ENCODE data around the gene ADGRB3. TPM values are rescaled to one million over a fixed set of nuclear protein-coding genes. Genes with fewer than 3 reads are reported as not detected.

Gene ADGRB3
- polyA plus RNA-seq, 3 donors, result 0.04 to 0.23 (median 0.05) TPM

DNA sequence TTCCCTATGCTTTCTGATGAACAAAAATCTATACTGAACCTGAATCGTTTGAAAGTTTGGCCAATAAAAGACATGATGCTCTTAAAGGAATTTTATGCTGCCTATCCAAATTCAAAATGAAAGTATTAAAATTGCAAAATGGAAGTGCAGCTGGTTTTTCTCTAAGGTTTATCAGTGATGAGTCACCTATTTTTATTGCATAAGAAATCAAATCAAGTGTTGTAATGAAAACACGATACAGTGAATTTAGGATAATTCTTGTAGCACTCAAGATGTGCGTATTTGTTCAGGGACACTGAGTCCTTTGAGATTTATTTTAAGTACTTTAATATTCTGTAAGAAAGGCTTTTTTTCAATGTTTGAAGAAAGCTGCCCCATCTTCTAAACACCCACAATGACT, 409.5 kb downstream of the ADGRB3 start:
- Histone ChIP-seq H3K4me3 (replicated peaks in 1 of 3; ENCODE audit: low read depth in 2 of 3, low read length in 3 of 3) (no peak overlapping the region), H3K9me3 (replicated peaks in 1 of 2; ENCODE audit: control insufficient read depth in 1 of 2, insufficient read depth in 1 of 2, low read length in 2 of 2) (no peaks in the 10 kb centered on the region), H2AFZ (ENCODE audit: insufficient read depth, low read depth, low read length, poor library complexity, severe bottlenecking) (no peak overlapping the region), H4K20me1 (ENCODE audit: insufficient read depth, low read length) (no peaks in the 10 kb centered on the region), H3K79me2 (ENCODE audit: insufficient read depth, low read length) (no peaks in the 10 kb centered on the region), H3K27ac (ENCODE audit: low read depth in 1 of 2, low read length in 2 of 2) (no peak overlapping the region), H3K4me2 (replicated peaks; ENCODE audit: extremely low read depth, low read length, poor library complexity, severe bottlenecking) (no peak overlapping the region), H3K9ac (ENCODE audit: insufficient read depth, low read length, poor library complexity, severe bottlenecking) (no peak overlapping the region), H3K36me3 (replicated peaks in 1 of 2; ENCODE audit: control insufficient read depth in 1 of 2, insufficient read depth in 2 of 2, low read length in 2 of 2) (no peaks in the 10 kb centered on the region), H3K4me1 (ENCODE audit: control insufficient read depth in 1 of 2, insufficient read depth in 2 of 2, low read length in 2 of 2) (no peaks in the 10 kb centered on the region), H3K27me3 (ENCODE audit: control insufficient read depth in 2 of 2, insufficient read depth in 2 of 2, low read length in 2 of 2) (no peaks in the 10 kb centered on the region)
- TF ChIP-seq, protein P1, sequence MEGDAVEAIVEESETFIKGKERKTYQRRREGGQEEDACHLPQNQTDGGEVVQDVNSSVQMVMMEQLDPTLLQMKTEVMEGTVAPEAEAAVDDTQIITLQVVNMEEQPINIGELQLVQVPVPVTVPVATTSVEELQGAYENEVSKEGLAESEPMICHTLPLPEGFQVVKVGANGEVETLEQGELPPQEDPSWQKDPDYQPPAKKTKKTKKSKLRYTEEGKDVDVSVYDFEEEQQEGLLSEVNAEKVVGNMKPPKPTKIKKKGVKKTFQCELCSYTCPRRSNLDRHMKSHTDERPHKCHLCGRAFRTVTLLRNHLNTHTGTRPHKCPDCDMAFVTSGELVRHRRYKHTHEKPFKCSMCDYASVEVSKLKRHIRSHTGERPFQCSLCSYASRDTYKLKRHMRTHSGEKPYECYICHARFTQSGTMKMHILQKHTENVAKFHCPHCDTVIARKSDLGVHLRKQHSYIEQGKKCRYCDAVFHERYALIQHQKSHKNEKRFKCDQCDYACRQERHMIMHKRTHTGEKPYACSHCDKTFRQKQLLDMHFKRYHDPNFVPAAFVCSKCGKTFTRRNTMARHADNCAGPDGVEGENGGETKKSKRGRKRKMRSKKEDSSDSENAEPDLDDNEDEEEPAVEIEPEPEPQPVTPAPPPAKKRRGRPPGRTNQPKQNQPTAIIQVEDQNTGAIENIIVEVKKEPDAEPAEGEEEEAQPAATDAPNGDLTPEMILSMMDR (IDR thresholded peaks at IDR 0.05), result no peak
- Mint-ChIP-seq H3K36me3 (no peaks in the 10 kb centered on the region), H3K4me1 (no peaks in the 10 kb centered on the region), H3K9me3 (peaks cover 0 to 3% (median 0%) of the 10 kb centered on the region in 7 donors), H3K4me3 (no peak overlapping the region), H3K27ac (no peak overlapping the region), H3K27me3 (ENCODE audit: low read depth in 3 of 3) (peaks cover 0 to 1% (median 0%) of the 10 kb centered on the region in 3 donors)
- intact Hi-C loops (cut with micrococcal nuclease), result no loop called here
- no peak for DNase-seq
- WGBS (ENCODE audit: insufficient coverage), result no CpG with 5 or more reads among the region's 3 CpGs

DNA sequence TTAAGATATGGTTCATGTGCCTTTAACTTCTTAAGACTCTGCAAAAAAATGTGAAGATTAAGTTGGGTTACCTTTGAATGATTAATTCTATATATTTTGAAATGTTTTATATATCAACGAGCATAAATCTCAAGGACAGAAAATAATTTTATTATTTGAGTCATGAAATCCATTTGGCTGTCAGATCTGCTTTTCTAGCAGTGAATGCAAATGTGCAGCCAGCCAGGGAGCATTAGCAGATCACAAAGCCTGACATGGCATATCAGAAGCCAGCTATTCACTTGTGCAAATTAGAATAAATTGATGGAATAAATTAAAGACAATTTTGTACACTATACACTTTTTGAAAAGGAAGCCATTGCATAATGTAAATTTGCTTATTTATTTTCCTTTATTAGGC, 424.3 kb downstream of the ADGRB3 start:
- Histone ChIP-seq H3K4me3 (replicated peaks in 1 of 3; ENCODE audit: low read depth in 2 of 3, low read length in 3 of 3) (no peak overlapping the region), H3K9ac (ENCODE audit: insufficient read depth, low read length, poor library complexity, severe bottlenecking) (no peak overlapping the region), H4K20me1 (ENCODE audit: insufficient read depth, low read length) (no peaks in the 10 kb centered on the region), H3K27ac (ENCODE audit: low read depth in 1 of 2, low read length in 2 of 2) (no peak overlapping the region), H3K4me1 (ENCODE audit: control insufficient read depth in 1 of 2, insufficient read depth in 2 of 2, low read length in 2 of 2) (no peaks in the 10 kb centered on the region), H2AFZ (ENCODE audit: insufficient read depth, low read depth, low read length, poor library complexity, severe bottlenecking) (no peak overlapping the region), H3K36me3 (replicated peaks in 1 of 2; ENCODE audit: control insufficient read depth in 1 of 2, insufficient read depth in 2 of 2, low read length in 2 of 2) (no peaks in the 10 kb centered on the region), H3K79me2 (ENCODE audit: insufficient read depth, low read length) (no peaks in the 10 kb centered on the region), H3K27me3 (ENCODE audit: control insufficient read depth in 2 of 2, insufficient read depth in 2 of 2, low read length in 2 of 2) (no peaks in the 10 kb centered on the region), H3K4me2 (replicated peaks; ENCODE audit: extremely low read depth, low read length, poor library complexity, severe bottlenecking) (no peak overlapping the region), H3K9me3 (replicated peaks in 1 of 2; ENCODE audit: control insufficient read depth in 1 of 2, insufficient read depth in 1 of 2, low read length in 2 of 2) (no peaks in the 10 kb centered on the region)
- Mint-ChIP-seq H3K9me3 (peaks cover 0 to 1% (median 0%) of the 10 kb centered on the region in 7 donors), H3K36me3 (no peaks in the 10 kb centered on the region), H3K27ac (no peak overlapping the region), H3K27me3 (ENCODE audit: low read depth in 3 of 3) (no peaks in the 10 kb centered on the region), H3K4me1 (no peaks in the 10 kb centered on the region), H3K4me3 (no peak overlapping the region)
- intact Hi-C loops (cut with micrococcal nuclease), result no loop called here
- TF ChIP-seq, protein P1 (IDR thresholded peaks at IDR 0.05), result no peak
- no peak for DNase-seq
- no CpG with 5 or more reads among the region's 1 CpG for WGBS (ENCODE audit: insufficient coverage)
